HG03025 (cell line): ENCODE measurements around the gene PDSS2.

Experiments used
- ATAC-seq: cut with Tn5 transposase; IDR thresholded peaks from one replicate; pipeline ENCODE4 v1.9.1; 2021; ENCODE audit warnings: mild to moderate bottlenecking, moderate library complexity; ENCODE audit not compliant: unreplicated experiment, low FRiP score

Gene PDSS2

GRCh38 chr6:107421696-107422256 lies 37.6 kb downstream of the PDSS2 start:
- no peak for ATAC-seq

- ATAC-seq: no peak
Observed at GRCh38 chr6:107419733-107420132, 39.6 kb downstream of the PDSS2 start.

GRCh38 chr6:107418118-107418517 lies 41.2 kb downstream of the PDSS2 start:
- no peak for ATAC-seq

- no peak for ATAC-seq
Observed at GRCh38 chr6:107416145-107416544, 43.2 kb downstream of the PDSS2 start.

GRCh38 chr6:107413966-107414645 lies 45.3 kb downstream of the PDSS2 start:
- no peak for ATAC-seq

GRCh38 chr6:107411161-107411560 lies 48.2 kb downstream of the PDSS2 start:
- no peak for ATAC-seq

GRCh38 chr6:107409942-107410341 lies 49.4 kb downstream of the PDSS2 start:
- no peak for ATAC-seq

- no peak for ATAC-seq
Observed at GRCh38 chr6:107408714-107409113, 50.6 kb downstream of the PDSS2 start.

GRCh38 chr6:107405002-107405401 lies 54.4 kb downstream of the PDSS2 start:
- no peak for ATAC-seq

- ATAC-seq: no peak
Observed at GRCh38 chr6:107402533-107402932, 56.8 kb downstream of the PDSS2 start.

- no peak for ATAC-seq
Observed at GRCh38 chr6:107401573-107401972, 57.8 kb downstream of the PDSS2 start.

- ATAC-seq: no peak
Observed at GRCh38 chr6:107400616-107401147, 58.7 kb downstream of the PDSS2 start.

GRCh38 chr6:107399935-107400334 lies 59.4 kb downstream of the PDSS2 start:
- ATAC-seq: no peak

- ATAC-seq: no peak
Observed at GRCh38 chr6:107398001-107398400, 61.4 kb downstream of the PDSS2 start.

GRCh38 chr6:107396211-107396610 lies 63.2 kb downstream of the PDSS2 start:
- no peak for ATAC-seq

- ATAC-seq: no peak
Observed at GRCh38 chr6:107392069-107392468, 67.3 kb downstream of the PDSS2 start.

GRCh38 chr6:107390685-107391435 lies 68.5 kb downstream of the PDSS2 start:
- no peak for ATAC-seq

GRCh38 chr6:107390056-107390455 lies 69.3 kb downstream of the PDSS2 start:
- no peak for ATAC-seq

- ATAC-seq: no peak
Observed at GRCh38 chr6:107386904-107387303, 72.5 kb downstream of the PDSS2 start.

- ATAC-seq: no peak
Observed at GRCh38 chr6:107386340-107386739, 73.0 kb downstream of the PDSS2 start.

- no peak for ATAC-seq
Observed at GRCh38 chr6:107383705-107384104, 75.7 kb downstream of the PDSS2 start.
